Measurements from ENCODE around the gene RHOH.

- TF ChIP-seq, protein P1, sequence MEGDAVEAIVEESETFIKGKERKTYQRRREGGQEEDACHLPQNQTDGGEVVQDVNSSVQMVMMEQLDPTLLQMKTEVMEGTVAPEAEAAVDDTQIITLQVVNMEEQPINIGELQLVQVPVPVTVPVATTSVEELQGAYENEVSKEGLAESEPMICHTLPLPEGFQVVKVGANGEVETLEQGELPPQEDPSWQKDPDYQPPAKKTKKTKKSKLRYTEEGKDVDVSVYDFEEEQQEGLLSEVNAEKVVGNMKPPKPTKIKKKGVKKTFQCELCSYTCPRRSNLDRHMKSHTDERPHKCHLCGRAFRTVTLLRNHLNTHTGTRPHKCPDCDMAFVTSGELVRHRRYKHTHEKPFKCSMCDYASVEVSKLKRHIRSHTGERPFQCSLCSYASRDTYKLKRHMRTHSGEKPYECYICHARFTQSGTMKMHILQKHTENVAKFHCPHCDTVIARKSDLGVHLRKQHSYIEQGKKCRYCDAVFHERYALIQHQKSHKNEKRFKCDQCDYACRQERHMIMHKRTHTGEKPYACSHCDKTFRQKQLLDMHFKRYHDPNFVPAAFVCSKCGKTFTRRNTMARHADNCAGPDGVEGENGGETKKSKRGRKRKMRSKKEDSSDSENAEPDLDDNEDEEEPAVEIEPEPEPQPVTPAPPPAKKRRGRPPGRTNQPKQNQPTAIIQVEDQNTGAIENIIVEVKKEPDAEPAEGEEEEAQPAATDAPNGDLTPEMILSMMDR (IDR thresholded peaks at IDR 0.05; ENCODE audit: insufficient read depth, low read depth, low read length): no peak
- TF ChIP-seq EZH2 (IDR thresholded peaks at IDR 0.05; ENCODE audit: insufficient read depth, low read length): no peak
These were observed 30.5 kb downstream of the RHOH start for GRCh38 chr4:40227284-40227683.

All from astrocyte (in vitro differentiated cells and primary cell).